Trophoblast cell (in vitro differentiated cells and primary cell): ENCODE results near the gene ABCC3.

Source experiments
- DNase-seq, 2 donors: peaks; one replicate each; pipeline ENCODE4 v3.0.0-alpha.2; 2016
- H2AFZ ChIP-seq: 2 replicates; pipeline ENCODE4 v1.6.1; 2013; ENCODE audit warnings: low read length, moderate library complexity, mild to moderate bottlenecking; ENCODE audit not compliant: insufficient read depth, poor library complexity
- H2AK5ac ChIP-seq: 2 replicates; pipeline ENCODE4 v1.6.1; 2013; ENCODE audit warnings: mild to moderate bottlenecking, low read length
- H2BK120ac ChIP-seq: 2 replicates; pipeline ENCODE4 v1.6.1; 2013; ENCODE audit warnings: low read length, mild to moderate bottlenecking, moderate library complexity; ENCODE audit not compliant: insufficient read depth, poor library complexity
- H2BK12ac ChIP-seq: 2 replicates; pipeline ENCODE4 v1.6.1; 2013; ENCODE audit warnings: mild to moderate bottlenecking, low read length, moderate library complexity
- H2BK5ac ChIP-seq: 2 replicates; pipeline ENCODE4 v1.6.1; 2013; ENCODE audit warnings: low read length, low read depth, moderate library complexity, mild to moderate bottlenecking; ENCODE audit not compliant: poor library complexity
- H3K14ac ChIP-seq: 2 replicates; pipeline ENCODE4 v1.6.1; 2013; ENCODE audit warnings: mild to moderate bottlenecking, low read length
- H3K18ac ChIP-seq: 2 replicates; pipeline ENCODE4 v1.6.1; 2013; ENCODE audit warnings: mild to moderate bottlenecking, low read length
- H3K23ac ChIP-seq: 2 replicates; pipeline ENCODE4 v1.6.1; 2013; ENCODE audit warnings: low read length
- H3K27ac ChIP-seq: 2 replicates; pipeline ENCODE4 v1.5.1; 2013; ENCODE audit warnings: low read depth, mild to moderate bottlenecking, inconsistent platforms, low read length, moderate library complexity
- H3K27me3 ChIP-seq: 2 replicates; pipeline ENCODE4 v1.6.1; 2013; ENCODE audit warnings: inconsistent platforms, mild to moderate bottlenecking, low read length, moderate library complexity; ENCODE audit not compliant: insufficient read depth
- H3K36me3 ChIP-seq, 2 experiments: 1 replicate in 1 of 2; 2 replicates in 1 of 2; pipeline ENCODE4 v1.6.1; 2013; ENCODE audit warnings: low read length in 2 of 2, mild to moderate bottlenecking in 2 of 2, moderate library complexity in 1 of 2; ENCODE audit not compliant: insufficient read depth in 2 of 2, control insufficient read depth in 1 of 2
- H3K4ac ChIP-seq: 2 replicates; pipeline ENCODE4 v1.6.1; 2013; ENCODE audit warnings: low read depth, mild to moderate bottlenecking, low read length, moderate library complexity
- H3K4me1 ChIP-seq, 2 experiments: 1 replicate in 1 of 2; 2 replicates in 1 of 2; pipeline ENCODE4 v1.6.1; 2013; ENCODE audit warnings: low read length in 2 of 2, mild to moderate bottlenecking in 2 of 2, moderate library complexity in 1 of 2; ENCODE audit not compliant: insufficient read depth in 2 of 2, control insufficient read depth in 1 of 2
- H3K4me2 ChIP-seq: 2 replicates; pipeline ENCODE4 v1.6.1; 2013; ENCODE audit warnings: inconsistent platforms, mild to moderate bottlenecking, low read length, moderate library complexity
- H3K4me3 ChIP-seq: 2 replicates; pipeline ENCODE4 v1.5.1; 2013; ENCODE audit warnings: mild to moderate bottlenecking, low read depth, low read length, inconsistent platforms
- H3K79me1 ChIP-seq: one replicate; pipeline ENCODE4 v1.6.1; 2013; ENCODE audit warnings: low read length
- H3K79me2 ChIP-seq: 2 replicates; pipeline ENCODE4 v1.6.1; 2013; ENCODE audit warnings: low read length, mild to moderate bottlenecking; ENCODE audit not compliant: control insufficient read depth, insufficient read depth, poor library complexity
- H3K9ac ChIP-seq: 2 replicates; pipeline ENCODE4 v1.6.1; 2013; ENCODE audit warnings: mild to moderate bottlenecking, low read length
- H3K9me3 ChIP-seq: 2 replicates; pipeline ENCODE4 v1.6.1; 2013; ENCODE audit warnings: low read depth, mild to moderate bottlenecking, control low read depth, inconsistent platforms, low read length; ENCODE audit not compliant: insufficient read depth
- H4K12ac ChIP-seq: 2 replicates; pipeline ENCODE4 v1.6.1; 2013; ENCODE audit warnings: low read depth, mild to moderate bottlenecking, low read length, moderate library complexity
- H4K8ac ChIP-seq: 2 replicates; pipeline ENCODE4 v1.6.1; 2013; ENCODE audit warnings: low read depth, mild to moderate bottlenecking, low read length, moderate library complexity
- H4K91ac ChIP-seq: one replicate; pipeline ENCODE4 v1.6.1; 2013; ENCODE audit warnings: low read depth, mild to moderate bottlenecking, low read length, moderate library complexity
- WGBS: extraction: QIAGEN DNeasy Blood & Tissue Kit; methylation state at CpG from one replicate; pipeline ENCODE4 v1.1.7; 2013; ENCODE audit warnings: missing lambda C conversion rate; ENCODE audit not compliant: insufficient read length, insufficient coverage; ENCODE audit errors: extremely low coverage; 5-methylcytosine and 5-hydroxymethylcytosine counted together

The ABCC3 gene

GRCh38 chr17:50710650-50711049, 76.0 kb downstream of the ABCC3 start:
- Histone ChIP-seq H3K4me1 (peaks cover 2 to 5% of the 10 kb centered on the region in 2 experiments), H2BK12ac (no peak overlapping the region), H2AK5ac (no peak overlapping the region), H3K18ac (no peak overlapping the region), H3K27me3 (no peaks in the 10 kb centered on the region), H3K27ac (no peak overlapping the region), H3K4me2 (no peak overlapping the region), H3K23ac (no peak overlapping the region), H2AFZ (no peak overlapping the region), H3K36me3 (no peaks in the 10 kb centered on the region), H4K8ac (no peak overlapping the region), H3K14ac (no peak overlapping the region), H3K4me3 (no peak overlapping the region), H2BK5ac (no peak overlapping the region), H3K79me2 (peaks cover 7% of the 10 kb centered on the region), H3K9ac (no peak overlapping the region), H4K91ac (no peak overlapping the region), H3K9me3 (peaks cover 2% of the 10 kb centered on the region), H4K12ac (no peak overlapping the region), H3K79me1 (peaks cover 8% of the 10 kb centered on the region), H3K4ac (no peak overlapping the region), H2BK120ac (no peak overlapping the region)
- DNase-seq, result no peak
- 100% methylated on average over 1 of the region's 4 CpGs for WGBS

GRCh38 chr17:50712641-50713040, 78.0 kb downstream of the ABCC3 start:
- Histone ChIP-seq H3K18ac (no peak overlapping the region), H3K14ac (no peak overlapping the region), H3K4me2 (no peak overlapping the region), H2BK5ac (no peak overlapping the region), H3K36me3 (no peaks in the 10 kb centered on the region), H2AK5ac (no peak overlapping the region), H4K12ac (no peak overlapping the region), H3K4ac (no peak overlapping the region), H4K91ac (no peak overlapping the region), H2BK120ac (no peak overlapping the region), H3K79me2 (peaks cover 2% of the 10 kb centered on the region), H3K79me1 (peaks cover 3% of the 10 kb centered on the region), H3K4me1 (peaks cover 2 to 5% of the 10 kb centered on the region in 2 experiments), H2AFZ (no peak overlapping the region), H3K27ac (no peak overlapping the region), H2BK12ac (no peak overlapping the region), H4K8ac (no peak overlapping the region), H3K23ac (no peak overlapping the region), H3K4me3 (no peak overlapping the region), H3K9me3 (no peaks in the 10 kb centered on the region), H3K9ac (no peak overlapping the region), H3K27me3 (no peaks in the 10 kb centered on the region)
- no peak for DNase-seq
- WGBS, result no CpG with 5 or more reads among the region's 9 CpGs

- H3K27me3 ChIP-seq, result no peaks in the 10 kb centered on the region
- no peak overlapping the region for H2AFZ ChIP-seq
- no peak overlapping the region for H3K9ac ChIP-seq
- no peak overlapping the region for H4K91ac ChIP-seq
- no peak overlapping the region for H2BK12ac ChIP-seq
- no CpG with 5 or more reads among the region's 3 CpGs for WGBS
- no peak overlapping the region for H4K12ac ChIP-seq
- H3K14ac ChIP-seq, result no peak overlapping the region
- H2AK5ac ChIP-seq, result no peak overlapping the region
- H3K79me2 ChIP-seq, result peaks cover 8% of the 10 kb centered on the region
- H3K23ac ChIP-seq, result no peak overlapping the region
- no peak overlapping the region for H3K4me2 ChIP-seq
- H4K8ac ChIP-seq, result no peak overlapping the region
- peaks cover 2% of the 10 kb centered on the region for H3K9me3 ChIP-seq
- no peak overlapping the region for H3K4ac ChIP-seq
- no peaks in the 10 kb centered on the region for H3K36me3 ChIP-seq
- DNase-seq, result peak; percentile 37 to 65
- H3K4me1 ChIP-seq, result peaks cover 3 to 5% of the 10 kb centered on the region in 2 experiments
- no peak overlapping the region for H3K18ac ChIP-seq
- H2BK5ac ChIP-seq, result no peak overlapping the region
- H2BK120ac ChIP-seq, result no peak overlapping the region
- H3K27ac ChIP-seq, result no peak overlapping the region
- H3K4me3 ChIP-seq, result no peak overlapping the region
- H3K79me1 ChIP-seq, result peaks cover 9% of the 10 kb centered on the region
These were observed 80.8 kb downstream of the ABCC3 start for GRCh38 chr17:50715471-50715870.

- H4K91ac ChIP-seq, result peak within 1 kb of the TSS; percentile 94
- peaks cover 2% of the 10 kb centered on the region for H3K9me3 ChIP-seq
- H3K79me2 ChIP-seq, result peaks cover 22% of the 10 kb centered on the region
- peak within 1 kb of the TSS; percentile 93 for H2BK5ac ChIP-seq
- H3K4ac ChIP-seq, result peak within 1 kb of the TSS; percentile 100
- H3K79me1 ChIP-seq, result peaks cover 9% of the 10 kb centered on the region
- no CpG with 5 or more reads among the region's 76 CpGs for WGBS
- H2BK120ac ChIP-seq, result peak within 1 kb of the TSS; percentile 96
- DNase-seq, result peak; percentile 94 to 98
- H3K36me3 ChIP-seq, result peaks cover 0 to 2% of the 10 kb centered on the region in 2 experiments
- peak within 1 kb of the TSS; percentile 99 for H3K27ac ChIP-seq
- H2BK12ac ChIP-seq, result peak within 1 kb of the TSS; percentile 75
- peak within 1 kb of the TSS; percentile 89 for H3K4me3 ChIP-seq
- H4K8ac ChIP-seq, result peak within 1 kb of the TSS; percentile 97
- peak within 1 kb of the TSS; percentile 95 for H2AK5ac ChIP-seq
- no peak within 1 kb of the TSS for H3K23ac ChIP-seq
- H3K18ac ChIP-seq, result peak within 1 kb of the TSS; percentile 97
- peak within 1 kb of the TSS; percentile 98 for H4K12ac ChIP-seq
- H3K9ac ChIP-seq, result peak within 1 kb of the TSS; percentile 95
- peak within 1 kb of the TSS; percentile 99 for H2AFZ ChIP-seq
- H3K4me1 ChIP-seq, result peaks cover 3 to 6% of the 10 kb centered on the region in 2 experiments
- H3K4me2 ChIP-seq, result peak within 1 kb of the TSS; percentile 88
- H3K27me3 ChIP-seq, result no peaks in the 10 kb centered on the region
- H3K14ac ChIP-seq, result peak within 1 kb of the TSS; percentile 98
These were observed 84.7 kb downstream of the ABCC3 start, which contains the start of gene LUC7L3 for GRCh38 chr17:50719144-50719923. Gene LUC7L3, plus strand, starts transcription at chr17:50719603. Its CDS starts 130 bp downstream, at chr17:50719733.
